ENCODE measurements around the gene DCUN1D3.
"Not testable (repeated sequence)": the region's sequence is repeated elsewhere in the genome, so short reads cannot be mapped to it uniquely, and the experiment has no call there.

DCUN1D3 gene

GRCh38 chr16:20887207-20887606 is 13.0 kb downstream of the DCUN1D3 start:
- no peak for DNase-seq (ENCODE audit: low read depth in 2 of 2)

- no peak for DNase-seq (ENCODE audit: low read depth in 2 of 2)
Observed at GRCh38 chr16:20886320-20886719, 13.8 kb downstream of the DCUN1D3 start.

GRCh38 chr16:20884240-20884556 is 16.0 kb downstream of the DCUN1D3 start:
- no peak for DNase-seq (ENCODE audit: low read depth in 2 of 2)

- no peak for DNase-seq (ENCODE audit: low read depth in 2 of 2)
Observed at GRCh38 chr16:20883554-20884239, 16.5 kb downstream of the DCUN1D3 start.

DNA sequence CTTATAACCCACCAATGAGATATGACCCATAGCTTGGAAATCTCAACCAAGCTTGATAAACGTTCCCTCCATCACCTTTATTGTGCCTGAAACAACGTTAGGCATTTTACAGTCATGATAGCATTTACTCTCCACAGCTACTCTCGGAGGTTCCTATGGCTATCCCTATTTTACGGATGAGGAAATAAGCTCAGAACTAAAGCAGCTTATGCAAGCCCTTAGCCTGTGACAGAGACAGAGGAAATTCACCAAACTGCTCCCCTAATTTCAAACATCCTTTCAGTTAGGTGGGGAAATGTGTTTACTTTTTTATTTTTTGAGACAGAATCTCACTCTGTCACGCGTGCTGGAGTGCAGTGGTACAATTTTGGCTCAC is 18.7 kb downstream of the DCUN1D3 start:
- DNase-seq (ENCODE audit: low read depth in 2 of 2) = no peak

- no peak for DNase-seq (ENCODE audit: low read depth in 2 of 2)
Observed at GRCh38 chr16:20880867-20881502, 19.2 kb downstream of the DCUN1D3 start.

DNA sequence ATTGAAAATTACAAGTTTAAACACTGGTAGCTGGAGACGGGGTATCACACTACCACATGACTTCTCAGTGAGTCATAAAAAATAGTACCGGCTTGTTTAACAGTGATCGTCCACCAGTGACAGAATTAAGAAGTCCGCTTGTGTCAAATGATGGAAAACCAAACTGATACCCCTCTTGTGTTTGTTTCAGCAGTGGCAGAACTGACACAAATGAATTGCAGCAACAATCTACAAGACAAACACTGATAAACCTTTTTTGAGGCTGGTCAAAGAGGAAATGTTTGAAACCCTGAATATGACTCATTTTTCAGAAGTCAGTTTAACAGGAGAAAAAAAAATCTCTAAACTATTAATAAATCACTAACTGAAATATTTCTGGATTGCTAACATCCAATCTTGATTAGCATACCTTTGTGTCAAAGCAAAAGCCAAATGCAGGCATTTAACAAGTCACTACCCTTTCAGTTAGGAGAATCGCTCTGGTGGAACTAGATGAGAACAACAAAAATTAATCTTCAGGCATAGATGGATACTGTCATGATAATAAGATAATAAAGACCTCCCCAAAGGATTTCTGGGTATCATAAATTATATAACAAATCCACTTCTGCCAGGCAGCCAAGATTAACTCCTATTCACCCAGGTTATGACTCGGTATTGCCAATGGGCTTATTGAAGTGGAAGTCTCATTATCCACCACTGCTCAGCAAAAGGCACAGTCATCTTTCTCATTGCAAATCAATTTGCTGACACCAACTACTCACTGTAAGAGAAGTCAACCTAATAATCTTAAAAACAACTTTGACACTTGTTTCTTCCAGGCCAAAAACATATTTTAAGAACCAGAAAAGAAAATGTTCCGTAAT is 20.8 kb downstream of the DCUN1D3 start:
- no peak for DNase-seq (ENCODE audit: low read depth in 2 of 2)

DNA sequence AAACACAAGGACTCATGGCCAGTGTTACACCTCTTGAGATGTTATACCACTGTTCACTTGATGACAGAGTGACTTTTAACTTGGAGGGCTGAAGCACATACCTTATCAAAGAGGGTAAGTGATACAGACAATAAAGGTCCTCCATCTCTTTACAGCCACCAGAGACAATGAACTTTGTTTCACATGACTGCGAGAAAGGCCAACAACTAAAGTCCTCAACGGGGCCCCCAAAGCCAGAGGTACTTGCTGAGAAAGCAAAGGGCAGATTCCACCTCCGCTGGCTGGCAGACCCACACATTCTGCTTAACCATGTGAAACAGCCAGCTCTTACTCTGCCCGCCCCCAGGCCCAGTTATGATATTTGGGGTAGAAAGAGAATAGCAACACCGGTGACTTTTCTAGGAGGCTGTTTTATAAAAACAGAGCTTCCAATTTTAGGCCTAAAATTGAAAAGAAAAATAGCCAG is 21.4 kb downstream of the DCUN1D3 start:
- no peak for DNase-seq (ENCODE audit: low read depth in 2 of 2)

GRCh38 chr16:20875355-20875650 is 24.9 kb downstream of the DCUN1D3 start:
- no peak for DNase-seq (ENCODE audit: low read depth in 2 of 2)

DNA sequence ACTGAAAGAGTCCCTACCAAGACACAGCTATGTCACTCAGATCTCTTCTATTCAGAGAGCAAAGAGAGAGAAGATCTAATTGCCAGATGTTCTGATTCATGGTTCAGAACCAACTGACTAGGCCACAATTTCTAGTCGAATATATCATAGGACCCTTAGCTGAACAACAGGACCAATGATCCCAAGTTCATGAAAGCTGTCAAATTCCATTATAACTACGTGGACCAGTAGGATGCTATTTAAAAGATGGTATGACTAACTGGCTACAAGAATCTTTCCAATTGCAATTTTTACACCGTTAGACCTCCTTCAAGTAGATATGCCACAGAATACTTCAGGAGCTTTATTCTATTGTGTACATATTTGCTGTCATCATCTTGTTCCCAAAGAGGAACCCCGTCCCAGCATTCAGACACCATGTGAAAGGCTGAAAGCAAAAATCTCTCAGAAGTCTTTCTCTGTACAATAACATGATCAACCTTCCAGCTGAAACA is 26.0 kb downstream of the DCUN1D3 start:
- DNase-seq (ENCODE audit: low read depth in 2 of 2) = no peak

DNA sequence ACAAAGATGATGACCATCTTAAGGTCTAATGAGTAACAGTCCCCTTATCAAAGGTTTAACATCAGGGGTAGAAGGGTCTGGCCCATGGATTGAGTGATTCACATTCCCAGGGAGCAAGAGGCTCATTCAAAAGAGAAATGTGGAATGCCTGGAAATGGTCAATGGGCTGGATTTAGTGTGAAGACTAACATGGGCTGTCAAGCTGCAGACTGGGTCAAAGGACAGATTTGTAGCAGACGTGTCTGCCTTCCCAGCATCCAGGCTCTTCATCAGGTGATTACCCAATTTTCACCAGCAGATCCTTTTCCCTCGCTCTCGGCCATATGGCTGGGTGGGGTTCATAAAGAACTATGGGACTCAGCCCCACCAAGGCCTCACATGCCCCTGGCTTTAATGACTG is 26.8 kb downstream of the DCUN1D3 start:
- no peak for DNase-seq (ENCODE audit: low read depth in 2 of 2)

DNA sequence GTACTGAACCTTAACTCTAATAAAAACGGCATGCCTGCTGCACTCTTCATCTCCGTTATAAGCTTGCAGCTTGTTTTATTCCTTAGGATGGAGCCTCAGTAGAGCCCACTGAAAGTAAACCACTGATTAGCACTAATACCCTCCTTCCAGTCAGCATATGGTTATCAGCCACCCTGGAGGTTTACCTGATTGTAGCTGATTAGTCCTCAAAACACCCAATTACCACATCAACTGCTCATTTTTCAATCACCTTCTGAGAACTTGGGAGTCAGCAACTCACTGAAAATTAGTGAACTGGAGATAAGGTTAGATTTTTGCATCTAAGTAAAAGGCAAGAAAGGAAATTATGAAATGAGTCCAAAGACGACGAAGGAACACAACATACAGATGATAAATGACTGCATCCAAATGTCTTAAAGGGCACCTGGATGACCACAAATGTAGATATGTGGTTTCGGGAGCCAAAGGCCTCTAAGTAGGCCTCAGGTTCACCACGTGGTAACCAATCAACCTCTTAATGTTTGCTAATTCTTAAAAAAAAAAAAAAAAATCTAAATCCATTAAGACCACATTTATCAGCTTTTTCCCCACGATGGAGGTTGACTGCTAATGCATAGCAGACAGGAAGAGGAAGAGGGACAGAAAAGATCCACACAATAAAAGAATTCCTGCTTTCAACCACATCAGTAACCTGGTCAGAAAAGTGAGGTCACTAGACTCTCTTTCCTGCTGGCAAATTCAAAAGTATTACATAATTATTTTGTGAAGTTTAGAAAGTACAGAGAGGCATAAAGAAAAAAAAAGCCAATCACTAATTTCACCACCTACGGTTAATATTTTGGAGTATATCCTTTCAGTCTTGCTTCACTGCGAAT is 28.0 kb downstream of the DCUN1D3 start:
- no peak for DNase-seq (ENCODE audit: low read depth in 2 of 2)

GRCh38 chr16:20871258-20871657 is 28.9 kb downstream of the DCUN1D3 start:
- DNase-seq (ENCODE audit: low read depth in 2 of 2) = no peak

GRCh38 chr16:20870122-20870820 is 29.9 kb downstream of the DCUN1D3 start:
- no peak for DNase-seq (ENCODE audit: low read depth in 2 of 2)

DNA sequence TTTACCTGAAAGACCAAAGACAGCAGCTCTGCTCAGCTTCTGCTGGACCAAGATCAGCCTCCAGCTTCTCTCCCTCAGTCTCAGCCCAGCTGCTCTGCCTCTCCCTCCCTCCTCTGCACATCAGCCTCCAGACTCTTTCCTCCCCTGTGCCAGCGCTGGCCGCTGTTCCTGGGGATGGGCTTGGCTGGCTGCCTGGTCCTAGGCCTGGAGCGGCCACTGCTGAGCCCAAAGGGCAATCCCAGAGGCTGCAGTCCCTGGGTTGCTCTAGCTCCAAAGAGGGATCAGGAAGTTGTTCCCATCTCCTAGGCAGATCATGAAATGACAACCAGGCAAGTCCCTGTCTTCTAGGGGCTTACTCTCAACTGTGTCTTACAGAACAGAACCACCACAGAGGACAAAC is 31.3 kb downstream of the DCUN1D3 start:
- DNase-seq (ENCODE audit: low read depth in 2 of 2) = no peak

- no peak for DNase-seq (ENCODE audit: low read depth in 2 of 2)
Observed at GRCh38 chr16:20867585-20867984, 32.6 kb downstream of the DCUN1D3 start.

DNA sequence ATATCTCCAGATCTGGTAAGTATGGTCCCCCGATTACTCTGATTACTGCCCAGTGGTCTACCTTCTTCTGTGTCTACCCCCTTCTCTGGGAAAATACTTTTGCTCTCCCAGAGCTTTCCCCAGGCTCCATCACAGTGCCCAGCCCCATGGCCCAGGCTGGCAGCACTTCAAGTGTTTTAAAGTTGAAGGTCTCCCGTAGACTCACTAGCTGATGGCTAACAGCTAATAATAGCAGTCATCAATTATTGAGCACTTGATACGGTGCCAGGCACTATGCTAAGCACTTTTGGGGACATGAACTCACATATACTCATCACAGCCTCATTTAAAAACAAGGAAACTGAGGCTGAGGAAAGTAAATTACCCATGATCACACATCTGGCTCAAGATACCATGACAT is 33.4 kb downstream of the DCUN1D3 start:
- no peak for DNase-seq (ENCODE audit: low read depth in 2 of 2)

- no peak for DNase-seq (ENCODE audit: low read depth in 2 of 2)
Observed at GRCh38 chr16:20866145-20866772, 33.9 kb downstream of the DCUN1D3 start.

DNA sequence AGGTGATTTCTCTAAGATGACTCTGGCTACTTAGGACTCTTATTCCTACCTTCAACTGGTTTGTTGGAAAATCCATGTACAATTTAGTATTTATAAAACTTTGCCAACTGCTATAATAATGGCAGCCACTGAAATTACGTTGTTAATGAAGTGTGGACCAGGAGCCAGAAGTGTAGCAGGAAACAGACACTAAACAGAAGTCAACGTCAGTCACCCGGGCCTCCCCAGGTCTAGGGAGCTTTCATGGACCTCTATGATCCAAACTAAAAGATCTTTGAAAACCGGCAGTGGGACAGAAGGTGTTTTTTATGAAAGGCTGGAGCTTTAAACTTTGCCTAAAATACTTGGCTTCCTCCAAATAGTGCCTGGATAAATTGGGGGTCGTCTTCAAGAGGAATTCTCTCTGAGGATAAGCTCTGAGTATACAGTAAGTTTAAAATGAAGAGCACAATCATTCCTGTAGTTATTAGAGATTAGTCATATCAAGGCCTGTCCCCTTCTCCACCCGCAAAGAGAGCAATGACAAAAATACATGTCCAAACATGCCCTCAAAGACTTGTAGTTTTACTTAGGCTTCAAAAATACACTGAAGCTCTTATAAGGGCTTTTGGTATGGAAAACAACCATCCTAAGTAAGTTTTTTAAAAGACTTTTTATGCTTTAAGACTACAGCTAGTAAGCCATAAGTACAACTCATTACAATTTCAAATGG is 34.6 kb downstream of the DCUN1D3 start:
- no peak for DNase-seq (ENCODE audit: low read depth in 2 of 2)

DNA sequence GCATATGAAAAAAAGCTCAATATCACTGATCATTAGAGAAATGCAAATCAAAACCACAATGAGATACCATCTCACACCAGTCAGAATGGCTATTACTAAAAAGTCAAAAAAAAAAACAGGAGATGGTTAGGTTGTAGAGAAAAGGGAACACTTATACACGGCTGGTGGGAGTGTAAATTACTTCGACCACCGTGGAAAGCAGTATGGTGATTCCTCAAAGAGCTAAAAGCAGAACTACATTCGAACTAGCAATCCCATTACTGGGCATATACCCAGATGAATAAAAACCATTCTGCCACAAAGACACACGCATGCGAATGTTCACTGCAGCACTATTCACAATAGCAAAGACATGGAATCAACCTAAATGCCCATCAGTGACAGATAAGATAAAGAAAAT is 35.8 kb downstream of the DCUN1D3 start:
- DNase-seq (ENCODE audit: low read depth in 2 of 2) = not testable (repeated sequence)
